Measurements from ENCODE around the gene CCL1. TPM values are rescaled to one million over a fixed set of nuclear protein-coding genes. Genes with fewer than 3 reads are reported as not detected.

Gene CCL1
- total RNA-seq, 1 experiment from 2014 or later: not detected

DNA sequence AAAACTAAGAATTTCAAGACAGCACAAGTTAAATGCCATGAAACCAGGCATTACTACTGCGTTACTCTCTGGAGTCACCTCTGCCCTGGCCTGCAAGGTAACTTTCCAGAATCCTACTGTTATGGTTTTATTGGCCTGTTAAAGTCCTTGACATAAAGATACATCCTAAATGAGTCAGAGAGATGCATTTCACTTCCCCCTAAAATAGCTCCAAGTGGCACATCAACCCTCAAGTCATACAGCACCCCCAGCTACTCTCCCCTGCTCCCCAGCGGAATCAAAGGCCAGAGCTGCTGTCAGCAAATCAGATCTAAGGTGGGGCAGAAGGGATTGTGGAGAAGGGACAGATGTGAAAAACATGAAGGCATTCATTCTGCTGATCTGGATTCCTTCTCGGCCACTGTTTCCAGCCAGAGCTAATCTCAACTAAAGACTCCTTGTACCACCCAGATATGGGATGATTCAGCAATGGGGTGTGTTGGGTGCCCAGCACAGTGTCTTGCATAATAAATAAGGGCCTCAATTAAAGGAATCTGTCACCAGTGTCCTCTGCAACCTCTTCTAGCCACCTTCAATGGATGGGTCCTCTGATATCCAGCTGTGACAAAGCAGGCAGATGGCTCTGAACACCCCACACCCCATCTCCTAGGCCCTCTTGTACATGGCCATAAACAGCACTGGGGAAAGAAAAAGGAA, 8.5 kb upstream of the CCL1 start (continued):
- TF ChIP-seq, protein P1, sequence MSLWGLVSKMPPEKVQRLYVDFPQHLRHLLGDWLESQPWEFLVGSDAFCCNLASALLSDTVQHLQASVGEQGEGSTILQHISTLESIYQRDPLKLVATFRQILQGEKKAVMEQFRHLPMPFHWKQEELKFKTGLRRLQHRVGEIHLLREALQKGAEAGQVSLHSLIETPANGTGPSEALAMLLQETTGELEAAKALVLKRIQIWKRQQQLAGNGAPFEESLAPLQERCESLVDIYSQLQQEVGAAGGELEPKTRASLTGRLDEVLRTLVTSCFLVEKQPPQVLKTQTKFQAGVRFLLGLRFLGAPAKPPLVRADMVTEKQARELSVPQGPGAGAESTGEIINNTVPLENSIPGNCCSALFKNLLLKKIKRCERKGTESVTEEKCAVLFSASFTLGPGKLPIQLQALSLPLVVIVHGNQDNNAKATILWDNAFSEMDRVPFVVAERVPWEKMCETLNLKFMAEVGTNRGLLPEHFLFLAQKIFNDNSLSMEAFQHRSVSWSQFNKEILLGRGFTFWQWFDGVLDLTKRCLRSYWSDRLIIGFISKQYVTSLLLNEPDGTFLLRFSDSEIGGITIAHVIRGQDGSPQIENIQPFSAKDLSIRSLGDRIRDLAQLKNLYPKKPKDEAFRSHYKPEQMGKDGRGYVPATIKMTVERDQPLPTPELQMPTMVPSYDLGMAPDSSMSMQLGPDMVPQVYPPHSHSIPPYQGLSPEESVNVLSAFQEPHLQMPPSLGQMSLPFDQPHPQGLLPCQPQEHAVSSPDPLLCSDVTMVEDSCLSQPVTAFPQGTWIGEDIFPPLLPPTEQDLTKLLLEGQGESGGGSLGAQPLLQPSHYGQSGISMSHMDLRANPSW (CRISPR knock-in tag; conservative IDR thresholded peaks at IDR 0.05; ENCODE audit: low read depth): no peak
- TF ChIP-seq, protein P2, sequence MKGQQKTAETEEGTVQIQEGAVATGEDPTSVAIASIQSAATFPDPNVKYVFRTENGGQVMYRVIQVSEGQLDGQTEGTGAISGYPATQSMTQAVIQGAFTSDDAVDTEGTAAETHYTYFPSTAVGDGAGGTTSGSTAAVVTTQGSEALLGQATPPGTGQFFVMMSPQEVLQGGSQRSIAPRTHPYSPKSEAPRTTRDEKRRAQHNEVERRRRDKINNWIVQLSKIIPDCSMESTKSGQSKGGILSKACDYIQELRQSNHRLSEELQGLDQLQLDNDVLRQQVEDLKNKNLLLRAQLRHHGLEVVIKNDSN (CRISPR knock-in tag; IDR thresholded peaks at IDR 0.05): no peak
- no peak for TF ChIP-seq ZNF396 (CRISPR knock-in tag; IDR thresholded peaks at IDR 0.05; ENCODE audit: borderline replicate concordance)
- TF ChIP-seq, protein P3, sequence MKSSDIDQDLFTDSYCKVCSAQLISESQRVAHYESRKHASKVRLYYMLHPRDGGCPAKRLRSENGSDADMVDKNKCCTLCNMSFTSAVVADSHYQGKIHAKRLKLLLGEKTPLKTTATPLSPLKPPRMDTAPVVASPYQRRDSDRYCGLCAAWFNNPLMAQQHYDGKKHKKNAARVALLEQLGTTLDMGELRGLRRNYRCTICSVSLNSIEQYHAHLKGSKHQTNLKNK (CRISPR knock-in tag; IDR thresholded peaks at IDR 0.05): no peak

DNA sequence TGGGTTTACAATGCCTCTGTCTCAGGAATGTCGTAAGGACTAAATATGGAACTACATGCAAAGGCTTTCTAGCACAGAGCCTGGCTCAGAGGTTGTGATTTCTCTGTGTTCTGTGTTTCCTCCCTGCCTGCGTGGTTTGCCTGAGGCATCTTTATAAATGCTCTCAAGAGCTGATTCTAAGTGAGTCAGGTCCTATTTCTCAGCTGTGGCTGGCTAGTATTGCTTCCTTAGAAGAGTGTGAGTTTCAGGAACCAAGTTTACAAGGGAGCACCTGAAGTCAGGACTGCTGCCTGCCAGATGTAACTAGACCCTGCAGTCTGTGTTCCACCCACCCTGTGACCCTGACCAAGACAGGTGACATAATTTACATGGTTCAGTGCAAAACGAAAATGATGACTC, 8.0 kb upstream of the CCL1 start:
- TF ChIP-seq EMX1 (CRISPR knock-in tag; IDR thresholded peaks at IDR 0.05) (no peak), GTF2I (CRISPR knock-in tag; conservative IDR thresholded peaks at IDR 0.05) (no peak), ZNF416 (CRISPR knock-in tag; IDR thresholded peaks at IDR 0.05) (no peak), RELA (CRISPR knock-in tag; IDR thresholded peaks at IDR 0.05; ENCODE audit: borderline replicate concordance) (no peak), TCF7 (CRISPR knock-in tag; IDR thresholded peaks at IDR 0.05; ENCODE audit: low read depth) (no peak)
- TF ChIP-seq, protein P4, sequence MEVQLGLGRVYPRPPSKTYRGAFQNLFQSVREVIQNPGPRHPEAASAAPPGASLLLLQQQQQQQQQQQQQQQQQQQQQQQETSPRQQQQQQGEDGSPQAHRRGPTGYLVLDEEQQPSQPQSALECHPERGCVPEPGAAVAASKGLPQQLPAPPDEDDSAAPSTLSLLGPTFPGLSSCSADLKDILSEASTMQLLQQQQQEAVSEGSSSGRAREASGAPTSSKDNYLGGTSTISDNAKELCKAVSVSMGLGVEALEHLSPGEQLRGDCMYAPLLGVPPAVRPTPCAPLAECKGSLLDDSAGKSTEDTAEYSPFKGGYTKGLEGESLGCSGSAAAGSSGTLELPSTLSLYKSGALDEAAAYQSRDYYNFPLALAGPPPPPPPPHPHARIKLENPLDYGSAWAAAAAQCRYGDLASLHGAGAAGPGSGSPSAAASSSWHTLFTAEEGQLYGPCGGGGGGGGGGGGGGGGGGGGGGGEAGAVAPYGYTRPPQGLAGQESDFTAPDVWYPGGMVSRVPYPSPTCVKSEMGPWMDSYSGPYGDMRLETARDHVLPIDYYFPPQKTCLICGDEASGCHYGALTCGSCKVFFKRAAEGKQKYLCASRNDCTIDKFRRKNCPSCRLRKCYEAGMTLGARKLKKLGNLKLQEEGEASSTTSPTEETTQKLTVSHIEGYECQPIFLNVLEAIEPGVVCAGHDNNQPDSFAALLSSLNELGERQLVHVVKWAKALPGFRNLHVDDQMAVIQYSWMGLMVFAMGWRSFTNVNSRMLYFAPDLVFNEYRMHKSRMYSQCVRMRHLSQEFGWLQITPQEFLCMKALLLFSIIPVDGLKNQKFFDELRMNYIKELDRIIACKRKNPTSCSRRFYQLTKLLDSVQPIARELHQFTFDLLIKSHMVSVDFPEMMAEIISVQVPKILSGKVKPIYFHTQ (CRISPR knock-in tag; IDR thresholded peaks at IDR 0.05): no peak
- TF ChIP-seq, protein P5, sequence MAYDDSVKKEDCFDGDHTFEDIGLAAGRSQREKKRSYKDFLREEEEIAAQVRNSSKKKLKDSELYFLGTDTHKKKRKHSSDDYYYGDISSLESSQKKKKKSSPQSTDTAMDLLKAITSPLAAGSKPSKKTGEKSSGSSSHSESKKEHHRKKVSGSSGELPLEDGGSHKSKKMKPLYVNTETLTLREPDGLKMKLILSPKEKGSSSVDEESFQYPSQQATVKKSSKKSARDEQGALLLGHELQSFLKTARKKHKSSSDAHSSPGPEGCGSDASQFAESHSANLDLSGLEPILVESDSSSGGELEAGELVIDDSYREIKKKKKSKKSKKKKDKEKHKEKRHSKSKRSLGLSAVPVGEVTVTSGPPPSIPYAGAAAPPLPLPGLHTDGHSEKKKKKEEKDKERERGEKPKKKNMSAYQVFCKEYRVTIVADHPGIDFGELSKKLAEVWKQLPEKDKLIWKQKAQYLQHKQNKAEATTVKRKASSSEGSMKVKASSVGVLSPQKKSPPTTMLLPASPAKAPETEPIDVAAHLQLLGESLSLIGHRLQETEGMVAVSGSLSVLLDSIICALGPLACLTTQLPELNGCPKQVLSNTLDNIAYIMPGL (CRISPR knock-in tag; IDR thresholded peaks at IDR 0.05): no peak
- TF ChIP-seq, protein P6, sequence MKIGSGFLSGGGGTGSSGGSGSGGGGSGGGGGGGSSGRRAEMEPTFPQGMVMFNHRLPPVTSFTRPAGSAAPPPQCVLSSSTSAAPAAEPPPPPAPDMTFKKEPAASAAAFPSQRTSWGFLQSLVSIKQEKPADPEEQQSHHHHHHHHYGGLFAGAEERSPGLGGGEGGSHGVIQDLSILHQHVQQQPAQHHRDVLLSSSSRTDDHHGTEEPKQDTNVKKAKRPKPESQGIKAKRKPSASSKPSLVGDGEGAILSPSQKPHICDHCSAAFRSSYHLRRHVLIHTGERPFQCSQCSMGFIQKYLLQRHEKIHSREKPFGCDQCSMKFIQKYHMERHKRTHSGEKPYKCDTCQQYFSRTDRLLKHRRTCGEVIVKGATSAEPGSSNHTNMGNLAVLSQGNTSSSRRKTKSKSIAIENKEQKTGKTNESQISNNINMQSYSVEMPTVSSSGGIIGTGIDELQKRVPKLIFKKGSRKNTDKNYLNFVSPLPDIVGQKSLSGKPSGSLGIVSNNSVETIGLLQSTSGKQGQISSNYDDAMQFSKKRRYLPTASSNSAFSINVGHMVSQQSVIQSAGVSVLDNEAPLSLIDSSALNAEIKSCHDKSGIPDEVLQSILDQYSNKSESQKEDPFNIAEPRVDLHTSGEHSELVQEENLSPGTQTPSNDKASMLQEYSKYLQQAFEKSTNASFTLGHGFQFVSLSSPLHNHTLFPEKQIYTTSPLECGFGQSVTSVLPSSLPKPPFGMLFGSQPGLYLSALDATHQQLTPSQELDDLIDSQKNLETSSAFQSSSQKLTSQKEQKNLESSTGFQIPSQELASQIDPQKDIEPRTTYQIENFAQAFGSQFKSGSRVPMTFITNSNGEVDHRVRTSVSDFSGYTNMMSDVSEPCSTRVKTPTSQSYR (CRISPR knock-in tag; IDR thresholded peaks at IDR 0.05): no peak
- TF ChIP-seq, protein P7, sequence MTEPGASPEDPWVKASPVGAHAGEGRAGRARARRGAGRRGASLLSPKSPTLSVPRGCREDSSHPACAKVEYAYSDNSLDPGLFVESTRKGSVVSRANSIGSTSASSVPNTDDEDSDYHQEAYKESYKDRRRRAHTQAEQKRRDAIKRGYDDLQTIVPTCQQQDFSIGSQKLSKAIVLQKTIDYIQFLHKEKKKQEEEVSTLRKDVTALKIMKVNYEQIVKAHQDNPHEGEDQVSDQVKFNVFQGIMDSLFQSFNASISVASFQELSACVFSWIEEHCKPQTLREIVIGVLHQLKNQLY (CRISPR knock-in tag; IDR thresholded peaks at IDR 0.05): no peak
- no peaks in the 10 kb centered on the region for H3K36me3 Mint-ChIP-seq
- H3K4me3 Mint-ChIP-seq: no peak overlapping the region
- H3K9me3 Mint-ChIP-seq: no peaks in the 10 kb centered on the region
- ChIA-PET POLR2A (no interaction called here), CTCF (interaction anchor here (3.2 kb wide), 1 partner anchor 10 kb away, joined by 39 read pairs; no protein-coding TSS in a partner anchor)
- H3K27me3 Mint-ChIP-seq (ENCODE audit: low read depth): 0 out of 2 replicates have a peak, but pooled peaks cover 2% of the 10 kb centered on the region
- no peak overlapping the region for H3K27ac Mint-ChIP-seq
- H3K4me1 Mint-ChIP-seq: peaks cover 19% of the 10 kb centered on the region
- DNase-seq (ENCODE audit: low spot score): no peak
- ATAC-seq: no peak

Measured in WTC11 (cell line).